ENCODE results near the gene EPC1. TPM values are rescaled to one million over a fixed set of nuclear protein-coding genes. Genes with fewer than 3 reads are reported as not detected.
"Not testable (repeated sequence)": the region's sequence is repeated elsewhere in the genome, so short reads cannot be mapped to it uniquely, and the experiment has no call there.

Gene EPC1
- total RNA-seq, 1 donor from 2014 or later = 31.0 TPM

DNA sequence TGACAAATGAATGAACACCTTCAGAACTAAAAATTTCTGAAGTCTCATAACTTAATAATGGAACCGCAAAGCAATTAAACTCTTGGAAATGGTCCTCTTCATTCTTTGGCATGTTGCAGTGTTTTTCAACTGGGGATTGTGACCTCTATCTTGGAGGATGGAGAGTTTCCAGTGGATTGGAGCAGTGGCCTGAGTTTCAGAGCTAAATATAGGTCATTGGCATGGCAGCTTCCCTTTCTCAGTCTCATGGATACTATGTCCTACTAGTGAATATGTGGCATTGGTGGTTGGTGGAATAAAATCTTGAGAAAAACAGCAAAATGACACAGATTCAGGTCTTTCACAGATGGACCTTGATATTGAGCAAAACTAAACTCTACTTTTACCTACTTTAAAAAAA lies 24.1 kb upstream of the EPC1 start:
- peaks cover 3% of the 10 kb centered on the region for H3K4me1 Mint-ChIP-seq (ENCODE audit: unreplicated experiment)
- no peak for TF ChIP-seq CTCF (IDR thresholded peaks at IDR 0.05; ENCODE audit: unreplicated experiment)
- H3K4me3 Mint-ChIP-seq (ENCODE audit: unreplicated experiment) = no peak overlapping the region
- H3K27ac Mint-ChIP-seq (ENCODE audit: unreplicated experiment) = no peak overlapping the region
- no peaks in the 10 kb centered on the region for H3K27me3 Mint-ChIP-seq (ENCODE audit: unreplicated experiment)
- no peak for DNase-seq (ENCODE audit: low spot score)
- H3K36me3 Mint-ChIP-seq (ENCODE audit: low read depth, unreplicated experiment) = no peaks in the 10 kb centered on the region
- H3K9me3 Mint-ChIP-seq (ENCODE audit: unreplicated experiment) = no peaks in the 10 kb centered on the region

DNA sequence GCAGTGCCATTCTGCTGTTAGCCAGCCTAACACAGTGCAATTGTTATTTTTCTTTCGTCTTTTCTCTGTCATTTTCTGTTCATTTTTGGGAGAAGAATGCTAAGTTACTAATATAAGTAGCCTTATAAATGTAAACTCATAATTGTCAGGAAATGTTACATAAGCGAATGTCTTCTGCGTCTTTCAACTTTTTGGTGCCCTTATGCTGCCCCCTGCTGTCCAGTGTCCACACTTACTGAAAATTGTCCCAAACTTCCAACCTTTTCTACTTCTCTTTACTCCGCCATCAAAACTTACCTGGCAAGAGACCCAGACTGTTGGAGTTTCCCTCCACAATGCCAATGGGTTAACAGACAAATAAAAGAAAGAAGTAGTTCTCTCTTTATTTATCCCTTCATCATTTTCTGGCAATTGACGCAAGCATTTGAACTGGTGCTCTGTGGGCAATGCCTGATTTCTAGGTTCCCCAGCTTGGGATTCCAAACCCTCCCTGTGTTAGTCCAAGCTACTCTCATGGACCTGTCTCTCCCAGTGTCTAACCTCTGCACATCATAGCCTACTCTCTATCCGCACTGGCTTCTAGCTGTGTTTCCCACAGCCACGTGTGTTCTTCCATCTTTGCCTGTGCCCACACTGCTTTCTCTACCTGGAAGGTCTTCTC lies 21.0 kb upstream of the EPC1 start:
- Mint-ChIP-seq H3K36me3 (ENCODE audit: low read depth, unreplicated experiment) (no peaks in the 10 kb centered on the region), H3K4me3 (ENCODE audit: unreplicated experiment) (no peak overlapping the region), H3K9me3 (ENCODE audit: unreplicated experiment) (no peaks in the 10 kb centered on the region), H3K27ac (ENCODE audit: unreplicated experiment) (peak overlapping the region; percentile 27), H3K4me1 (ENCODE audit: unreplicated experiment) (peaks cover 5% of the 10 kb centered on the region), H3K27me3 (ENCODE audit: unreplicated experiment) (no peaks in the 10 kb centered on the region)
- peak; percentile 89 for TF ChIP-seq CTCF (IDR thresholded peaks at IDR 0.05; ENCODE audit: unreplicated experiment)
- DNase-seq (ENCODE audit: low spot score) = peak; percentile 61

DNA sequence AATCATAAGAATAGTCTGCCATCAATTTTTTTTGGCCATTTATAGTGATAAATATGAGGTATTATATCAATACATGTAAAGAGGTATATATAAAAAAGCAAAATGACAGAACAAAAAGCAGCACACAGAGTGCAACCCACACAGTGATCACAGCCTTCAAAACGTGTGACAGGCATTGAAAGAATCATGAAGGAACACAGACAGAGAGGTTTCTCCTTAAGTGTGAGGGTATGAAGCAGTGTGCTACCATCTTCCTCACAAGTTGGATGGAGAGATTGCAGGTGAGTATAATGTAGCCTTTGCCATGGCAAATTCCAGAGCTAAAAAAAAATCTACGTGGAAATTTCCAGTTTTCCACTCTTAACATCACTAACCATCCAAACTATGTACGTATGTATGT lies 19.6 kb upstream of the EPC1 start:
- H3K36me3 Mint-ChIP-seq (ENCODE audit: low read depth, unreplicated experiment) = no peaks in the 10 kb centered on the region
- no peaks in the 10 kb centered on the region for H3K27me3 Mint-ChIP-seq (ENCODE audit: unreplicated experiment)
- TF ChIP-seq CTCF (IDR thresholded peaks at IDR 0.05; ENCODE audit: unreplicated experiment) = no peak
- DNase-seq (ENCODE audit: low spot score) = no peak
- no peak overlapping the region for H3K4me3 Mint-ChIP-seq (ENCODE audit: unreplicated experiment)
- peaks cover 10% of the 10 kb centered on the region for H3K4me1 Mint-ChIP-seq (ENCODE audit: unreplicated experiment)
- no peaks in the 10 kb centered on the region for H3K9me3 Mint-ChIP-seq (ENCODE audit: unreplicated experiment)
- H3K27ac Mint-ChIP-seq (ENCODE audit: unreplicated experiment) = no peak overlapping the region

DNA sequence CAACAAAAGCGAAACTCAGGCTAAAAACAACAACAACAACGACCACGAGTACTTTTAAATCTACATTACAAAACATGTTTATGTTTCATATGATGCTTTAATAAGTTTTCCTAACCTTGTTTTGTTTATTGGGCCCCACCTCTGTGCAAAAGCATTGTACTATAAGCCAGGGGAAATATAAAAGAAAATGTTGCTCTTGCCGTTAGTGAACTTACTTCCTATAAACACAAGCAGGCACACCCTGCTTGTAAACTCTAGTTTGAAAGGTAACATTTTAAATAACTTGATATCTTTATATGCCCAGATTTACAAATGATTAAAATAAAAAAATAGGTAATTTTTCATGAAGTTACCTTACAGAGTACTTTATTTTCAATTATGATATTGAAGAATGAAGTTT lies 19.2 kb upstream of the EPC1 start:
- Mint-ChIP-seq H3K27me3 (ENCODE audit: unreplicated experiment) (no peaks in the 10 kb centered on the region), H3K4me3 (ENCODE audit: unreplicated experiment) (no peak overlapping the region), H3K27ac (ENCODE audit: unreplicated experiment) (no peak overlapping the region), H3K4me1 (ENCODE audit: unreplicated experiment) (peaks cover 10% of the 10 kb centered on the region), H3K36me3 (ENCODE audit: low read depth, unreplicated experiment) (no peaks in the 10 kb centered on the region), H3K9me3 (ENCODE audit: unreplicated experiment) (no peaks in the 10 kb centered on the region)
- no peak for DNase-seq (ENCODE audit: low spot score)
- TF ChIP-seq CTCF (IDR thresholded peaks at IDR 0.05; ENCODE audit: unreplicated experiment) = no peak

DNA sequence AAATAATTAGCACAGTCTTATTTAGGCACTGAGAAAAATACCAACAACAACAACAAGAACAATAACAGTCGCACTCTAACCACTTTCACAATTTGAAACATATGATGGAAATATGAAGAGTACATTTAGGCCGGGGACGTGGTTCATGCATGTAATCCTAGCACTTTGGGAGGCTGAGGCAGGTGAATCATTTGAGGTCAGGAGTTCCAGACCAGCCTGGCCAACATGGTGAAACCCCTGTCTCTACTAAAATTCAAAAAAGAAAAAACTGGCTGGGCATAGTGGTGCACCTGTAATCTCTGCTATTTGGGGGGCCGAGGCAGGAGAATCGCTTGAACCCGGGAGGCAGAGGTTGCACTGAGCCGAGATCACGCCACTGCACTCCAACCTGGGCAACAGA lies 18.4 kb upstream of the EPC1 start:
- H3K36me3 Mint-ChIP-seq (ENCODE audit: low read depth, unreplicated experiment); H3K27me3 Mint-ChIP-seq (ENCODE audit: unreplicated experiment); H3K27ac Mint-ChIP-seq (ENCODE audit: unreplicated experiment); DNase-seq (ENCODE audit: low spot score); H3K9me3 Mint-ChIP-seq (ENCODE audit: unreplicated experiment): not testable (repeated sequence)
- Mint-ChIP-seq H3K4me1 (ENCODE audit: unreplicated experiment) (peaks cover 10% of the 10 kb centered on the region), H3K4me3 (ENCODE audit: unreplicated experiment) (peak overlapping the region; percentile 21)

All from endothelial cell (in vitro differentiated cells).